H1 (cell line): Measurements from ENCODE around the gene FBXO46. TPM values are rescaled to one million over a fixed set of nuclear protein-coding genes. Genes with fewer than 3 reads are reported as not detected.

Experiments used
- CBX8 ChIP-seq: fragments of 300-800, 300-1000 bp; sonication (generic); IDR thresholded peaks from 2 replicates; pipeline ENCODE4 v1.7.1; 2016; ENCODE audit warnings: low read depth, low read length, borderline replicate concordance
- CTBP2 ChIP-seq: IDR thresholded peaks from 2 replicates; pipeline ENCODE4 v1.7.0; 2011; ENCODE audit warnings: borderline replicate concordance, mild to moderate bottlenecking, moderate library complexity, mixed read lengths, low read length; ENCODE audit not compliant: insufficient read depth, insufficient read length
- EGR1 ChIP-seq: IDR thresholded peaks from 2 replicates; pipeline ENCODE4 v1.6.1; 2011; ENCODE audit warnings: low read depth, low read length, borderline replicate concordance
- PHF8 ChIP-seq: fragments of 200-600 bp; sonication (generic); conservative IDR thresholded peaks from 2 replicates; pipeline ENCODE4 v1.7.1; 2012; ENCODE audit warnings: low read depth, mild to moderate bottlenecking, inconsistent platforms, low read length, moderate library complexity
- POLR2A ChIP-seq, 2 experiments: IDR thresholded peaks; 1 replicate in 1 of 2; 2 replicates in 1 of 2; pipeline ENCODE4 v1.6.1; 2011; ENCODE audit warnings: low read depth in 2 of 2, low read length in 2 of 2, mild to moderate bottlenecking in 2 of 2; ENCODE audit errors: control extremely low read depth in 1 of 2
- POLR2AphosphoS5 ChIP-seq: IDR thresholded peaks from 2 replicates; pipeline ENCODE4 v1.6.1; 2011; ENCODE audit warnings: low read depth, low read length
- SP2 ChIP-seq: IDR thresholded peaks from 2 replicates; pipeline ENCODE4 v1.6.1; 2012; ENCODE audit warnings: mild to moderate bottlenecking, low read length, inconsistent platforms
- TAF1 ChIP-seq: IDR thresholded peaks from 2 replicates; pipeline ENCODE4 v1.6.1; 2011; ENCODE audit warnings: mild to moderate bottlenecking, low read depth, low read length
- polyA plus RNA-seq, 7 experiments: library from polyadenylated mRNA; depleted of rRNA in 3 of 7; stranded (reverse) in 5 of 7; unstranded in 2 of 7; fragments of >200 nt in 5 of 7; fragments of 200-250 nt in 2 of 7; gene quantifications; 1 replicate in 5 of 7; 2 replicates in 1 of 7; 4 replicates in 1 of 7; pipeline versions ENCODE4 v1.2.1 to v1.2.3, GENCODE V29; 2011 to 2013; ENCODE audit warnings: missing spikeins in 2 of 7, mixed read lengths in 2 of 7
- total RNA-seq: library from RNA; stranded (reverse); fragmentation: NEBNext Ultra II Directional; extraction: Animal tissue kit (Norgen Biotek cat#: 25700); gene quantifications from 2 replicates; pipeline ENCODE4 v1.2.1, GENCODE V29; 2021
- TF ChIP-seq, protein P1 (sequence below), 3 experiments: IDR thresholded peaks; 1 replicate in 2 of 3; 2 replicates in 1 of 3; pipeline versions ENCODE4 v1.5.1 to v1.6.1; 2011; ENCODE audit warnings: low read length in 3 of 3, mild to moderate bottlenecking in 3 of 3, inconsistent platforms in 2 of 3, low read depth in 1 of 3, moderate library complexity in 1 of 3; ENCODE audit not compliant: insufficient read depth in 1 of 3; ENCODE audit errors: control extremely low read depth in 1 of 3

Gene FBXO46
- total and polyA plus RNA-seq, 2 of the 8 experiments (the other 6 are each of a cell fraction or from before 2014, with no cell fraction given) = 11.2 to 38.9 TPM

DNA sequence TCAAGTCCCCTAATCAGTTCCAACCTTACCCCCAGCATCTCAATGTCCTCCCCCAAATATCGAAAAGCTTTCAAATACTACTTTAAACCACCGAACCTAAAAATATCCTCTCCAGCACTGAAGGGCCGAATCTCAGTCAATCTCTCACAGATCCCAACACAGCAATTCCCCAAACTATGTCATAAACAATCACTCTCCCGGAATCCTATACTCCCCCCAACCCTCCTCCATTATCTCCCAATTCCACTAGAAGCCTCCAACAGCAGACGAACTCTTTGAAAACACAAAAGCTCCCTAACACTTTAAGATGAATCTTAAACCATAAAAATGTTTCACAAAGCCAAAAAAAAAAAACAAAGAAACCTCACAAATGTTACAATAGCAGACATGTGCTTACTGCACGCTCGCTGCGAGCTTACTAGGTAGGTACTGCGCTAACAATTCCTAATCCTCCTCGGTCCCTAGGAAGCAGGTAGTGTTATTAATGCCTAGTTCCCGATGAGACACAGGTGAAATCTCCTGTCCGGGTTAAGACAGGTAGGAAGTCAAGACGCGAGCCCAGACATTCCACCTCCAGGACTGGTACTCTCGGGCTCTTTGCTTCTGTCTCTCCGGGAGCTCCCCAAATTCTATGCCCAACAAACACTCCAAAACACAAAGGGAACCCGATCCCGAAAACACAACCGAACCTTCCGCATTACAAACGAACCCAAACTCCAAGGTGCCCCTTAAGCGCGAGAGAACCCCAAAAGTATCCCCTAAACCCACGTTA is 14.2 kb downstream of the FBXO46 start (continued):
- peak in 1 of 2 experiments; percentile 14; a peak in 2 of 3 replicates for TF ChIP-seq POLR2A (IDR thresholded peaks at IDR 0.05; ENCODE audit: control extremely low read depth in 1 of 2, low read depth in 2 of 2, low read length in 2 of 2)
- no peak for TF ChIP-seq CTBP2
- no peak for TF ChIP-seq SP2
- TF ChIP-seq, protein P1, sequence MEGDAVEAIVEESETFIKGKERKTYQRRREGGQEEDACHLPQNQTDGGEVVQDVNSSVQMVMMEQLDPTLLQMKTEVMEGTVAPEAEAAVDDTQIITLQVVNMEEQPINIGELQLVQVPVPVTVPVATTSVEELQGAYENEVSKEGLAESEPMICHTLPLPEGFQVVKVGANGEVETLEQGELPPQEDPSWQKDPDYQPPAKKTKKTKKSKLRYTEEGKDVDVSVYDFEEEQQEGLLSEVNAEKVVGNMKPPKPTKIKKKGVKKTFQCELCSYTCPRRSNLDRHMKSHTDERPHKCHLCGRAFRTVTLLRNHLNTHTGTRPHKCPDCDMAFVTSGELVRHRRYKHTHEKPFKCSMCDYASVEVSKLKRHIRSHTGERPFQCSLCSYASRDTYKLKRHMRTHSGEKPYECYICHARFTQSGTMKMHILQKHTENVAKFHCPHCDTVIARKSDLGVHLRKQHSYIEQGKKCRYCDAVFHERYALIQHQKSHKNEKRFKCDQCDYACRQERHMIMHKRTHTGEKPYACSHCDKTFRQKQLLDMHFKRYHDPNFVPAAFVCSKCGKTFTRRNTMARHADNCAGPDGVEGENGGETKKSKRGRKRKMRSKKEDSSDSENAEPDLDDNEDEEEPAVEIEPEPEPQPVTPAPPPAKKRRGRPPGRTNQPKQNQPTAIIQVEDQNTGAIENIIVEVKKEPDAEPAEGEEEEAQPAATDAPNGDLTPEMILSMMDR (IDR thresholded peaks at IDR 0.05; ENCODE audit: control extremely low read depth in 1 of 3, insufficient read depth in 1 of 3, low read depth in 1 of 3, low read length in 3 of 3) = peak in 1 of 3 experiments; percentile 9; a peak in 1 of 4 replicates
- no peak; the same call in 1 of the 2 replicates for TF ChIP-seq PHF8
- TF ChIP-seq TAF1 = peak; percentile 63
- no peak for TF ChIP-seq EGR1
- no peak for TF ChIP-seq CBX8
- peak; percentile 41; the same call in 1 of the 2 replicates for TF ChIP-seq POLR2AphosphoS5
- TF ChIP-seq, all 59 proteins: peak for 8
